CD14-positive monocyte (primary cell): ENCODE data around the gene PRSS23. TPM values are rescaled to one million over a fixed set of nuclear protein-coding genes. Genes with fewer than 3 reads are reported as not detected.

Source experiments
- DNase-seq, 3 donors: peaks; one replicate each; pipeline ENCODE4 v3.0.0-alpha.2; 2011 to 2022
- H2AFZ ChIP-seq: 2 replicates; pipeline ENCODE4 v1.6.0; 2012; ENCODE audit warnings: mild to moderate bottlenecking, low read depth, low read length, inconsistent platforms; ENCODE audit not compliant: insufficient read depth, poor library complexity, severe bottlenecking
- H3K27ac ChIP-seq, 2 donors: 1 replicate in 1 of 2; 2 replicates in 1 of 2; pipeline ENCODE4 v1.5.1; 2012 to 2013; ENCODE audit warnings: low read length in 2 of 2, control low read depth in 1 of 2, inconsistent platforms in 1 of 2, low read depth in 1 of 2, mild to moderate bottlenecking in 1 of 2
- H3K27me3 ChIP-seq, 2 donors: one replicate each; pipeline versions ENCODE4 v1.6.0 to v1.6.1; 2011 to 2013; ENCODE audit warnings: low read length in 2 of 2; ENCODE audit not compliant: control insufficient read depth in 2 of 2, insufficient read depth in 2 of 2
- H3K36me3 ChIP-seq, 2 donors: replicated peaks in 1 of 2; 1 replicate in 1 of 2; 2 replicates in 1 of 2; pipeline versions ENCODE4 v1.5.1 to v1.6.1; 2012 to 2013; ENCODE audit warnings: low read length in 2 of 2, control low read depth in 1 of 2, inconsistent platforms in 1 of 2, mild to moderate bottlenecking in 1 of 2; ENCODE audit not compliant: insufficient read depth in 2 of 2, control insufficient read depth in 1 of 2
- H3K4me1 ChIP-seq, 2 donors: 1 replicate in 1 of 2; 2 replicates in 1 of 2; pipeline versions ENCODE4 v1.5.1 to v1.6.1; 2012 to 2013; ENCODE audit warnings: low read length in 2 of 2, control low read depth in 1 of 2, inconsistent platforms in 1 of 2, mild to moderate bottlenecking in 1 of 2, moderate library complexity in 1 of 2; ENCODE audit not compliant: insufficient read depth in 2 of 2, control insufficient read depth in 1 of 2
- H3K4me2 ChIP-seq: replicated peaks from 2 replicates; pipeline ENCODE3; 2012; ENCODE audit warnings: low read length, moderate library complexity, mild to moderate bottlenecking; ENCODE audit not compliant: poor library complexity, severe bottlenecking; ENCODE audit errors: extremely low read depth
- H3K4me3 ChIP-seq, 3 experiments: fragments of 200-600 bp in 1 of 3; sonication (generic) in 1 of 3; replicated peaks in 1 of 3; 1 replicate in 2 of 3; 2 replicates in 1 of 3; pipeline ENCODE4 v1.5.1; 2011 to 2013; ENCODE audit warnings: low read length in 3 of 3, mild to moderate bottlenecking in 3 of 3, control low read depth in 2 of 3, low read depth in 2 of 3, inconsistent platforms in 1 of 3, moderate library complexity in 1 of 3
- H3K79me2 ChIP-seq: 2 replicates; pipeline ENCODE4 v1.6.0; 2012; ENCODE audit warnings: mild to moderate bottlenecking, control low read depth, inconsistent platforms, low read length, moderate library complexity; ENCODE audit not compliant: insufficient read depth
- H3K9ac ChIP-seq: 2 replicates; pipeline ENCODE4 v1.6.0; 2017; ENCODE audit warnings: low read length, mild to moderate bottlenecking; ENCODE audit not compliant: insufficient read depth, poor library complexity, severe bottlenecking
- H3K9me3 ChIP-seq, 2 donors: replicated peaks in 1 of 2; 1 replicate in 1 of 2; 2 replicates in 1 of 2; pipeline versions ENCODE4 v1.5.1 to v1.6.1; 2012 to 2013; ENCODE audit warnings: low read length in 2 of 2, control low read depth in 1 of 2; ENCODE audit not compliant: control insufficient read depth in 1 of 2, insufficient read depth in 1 of 2
- H4K20me1 ChIP-seq: 2 replicates; pipeline ENCODE4 v1.6.0; 2012; ENCODE audit warnings: mild to moderate bottlenecking, low read length, control low read depth, moderate library complexity; ENCODE audit not compliant: insufficient read depth
- H3K27ac Mint-ChIP-seq, 7 donors: one replicate each; pipeline ENCODE4 v1.8.0; 2020; ENCODE audit warnings: mild to moderate bottlenecking in 7 of 7, mixed read lengths in 7 of 7, moderate library complexity in 6 of 7, inconsistent platforms in 2 of 7
- H3K27me3 Mint-ChIP-seq, 3 donors: one replicate each; pipeline ENCODE4 v1.8.0; 2021 to 2022; ENCODE audit warnings: low read depth in 3 of 3, mild to moderate bottlenecking in 3 of 3, mixed read lengths in 3 of 3, moderate library complexity in 3 of 3, inconsistent platforms in 1 of 3
- H3K36me3 Mint-ChIP-seq, 2 donors: one replicate each; pipeline ENCODE4 v1.8.0; 2020; ENCODE audit warnings: mixed read lengths in 2 of 2, inconsistent platforms in 1 of 2, mild to moderate bottlenecking in 1 of 2
- H3K4me1 Mint-ChIP-seq: one replicate; pipeline ENCODE4 v1.8.0; 2020; ENCODE audit warnings: mild to moderate bottlenecking, mixed read lengths
- H3K4me3 Mint-ChIP-seq, 2 donors: one replicate each; pipeline ENCODE4 v1.8.0; 2020; ENCODE audit warnings: mild to moderate bottlenecking in 2 of 2, mixed read lengths in 2 of 2, moderate library complexity in 1 of 2
- H3K9me3 Mint-ChIP-seq, 7 donors: one replicate each; pipeline ENCODE4 v1.8.0; 2020 to 2022; ENCODE audit warnings: mixed read lengths in 7 of 7, mild to moderate bottlenecking in 6 of 7, moderate library complexity in 6 of 7, inconsistent platforms in 2 of 7
- WGBS: methylation state at CpG from one replicate; pipeline ENCODE4 v1.1.5; 2013; ENCODE audit warnings: missing lambda C conversion rate; ENCODE audit not compliant: insufficient coverage; 5-methylcytosine and 5-hydroxymethylcytosine counted together
- intact Hi-C, 2 donors: fragments of 100-400 bp; cut with micrococcal nuclease; formaldehyde crosslinking; loops; one replicate each; pipeline versions ENCODE4 v1.15.0 to v1.15.1; 2023
- polyA plus RNA-seq, 3 donors: library from polyadenylated mRNA; depleted of rRNA in 1 of 3; unstranded in 2 of 3; stranded (reverse) in 1 of 3; fragments of 300-500 nt in 2 of 3; fragments of >200 nt in 1 of 3; fragmentation: Illumina TruSeq in 2 of 3; gene quantifications; 1 replicate in 2 of 3; 2 replicates in 1 of 3; pipeline ENCODE4 v1.2.3, GENCODE V29; 2012 to 2021
- TF ChIP-seq, protein P1 (sequence below): fragments of 200-600 bp; IDR thresholded peaks from one replicate; pipeline ENCODE4 v1.8.0; 2022; ENCODE audit warnings: antibody characterized with exemption, mild to moderate bottlenecking

PRSS23 gene
- polyA plus RNA-seq, 3 donors = 0.08 to 0.19 TPM; not detected in 1

- Histone ChIP-seq H3K27me3 (no peaks in the 10 kb centered on the region), H3K36me3 (no peaks in the 10 kb centered on the region), H3K4me2 (no peak overlapping the region), H4K20me1 (no peaks in the 10 kb centered on the region), H3K4me3 (no peak overlapping the region), H3K27ac (no peak overlapping the region), H3K79me2 (no peaks in the 10 kb centered on the region), H3K9ac (no peak overlapping the region), H3K4me1 (no peaks in the 10 kb centered on the region), H2AFZ (no peak overlapping the region), H3K9me3 (no peaks in the 10 kb centered on the region)
- Mint-ChIP-seq H3K4me3 (no peak overlapping the region), H3K4me1 (no peaks in the 10 kb centered on the region), H3K36me3 (no peaks in the 10 kb centered on the region), H3K27ac (no peak overlapping the region), H3K9me3 (peaks cover 0 to under 1% (median 0%) of the 10 kb centered on the region in 7 donors), H3K27me3 (no peaks in the 10 kb centered on the region)
- 90% methylated on average over 3 of the region's 4 CpGs for WGBS
- TF ChIP-seq, protein P1, sequence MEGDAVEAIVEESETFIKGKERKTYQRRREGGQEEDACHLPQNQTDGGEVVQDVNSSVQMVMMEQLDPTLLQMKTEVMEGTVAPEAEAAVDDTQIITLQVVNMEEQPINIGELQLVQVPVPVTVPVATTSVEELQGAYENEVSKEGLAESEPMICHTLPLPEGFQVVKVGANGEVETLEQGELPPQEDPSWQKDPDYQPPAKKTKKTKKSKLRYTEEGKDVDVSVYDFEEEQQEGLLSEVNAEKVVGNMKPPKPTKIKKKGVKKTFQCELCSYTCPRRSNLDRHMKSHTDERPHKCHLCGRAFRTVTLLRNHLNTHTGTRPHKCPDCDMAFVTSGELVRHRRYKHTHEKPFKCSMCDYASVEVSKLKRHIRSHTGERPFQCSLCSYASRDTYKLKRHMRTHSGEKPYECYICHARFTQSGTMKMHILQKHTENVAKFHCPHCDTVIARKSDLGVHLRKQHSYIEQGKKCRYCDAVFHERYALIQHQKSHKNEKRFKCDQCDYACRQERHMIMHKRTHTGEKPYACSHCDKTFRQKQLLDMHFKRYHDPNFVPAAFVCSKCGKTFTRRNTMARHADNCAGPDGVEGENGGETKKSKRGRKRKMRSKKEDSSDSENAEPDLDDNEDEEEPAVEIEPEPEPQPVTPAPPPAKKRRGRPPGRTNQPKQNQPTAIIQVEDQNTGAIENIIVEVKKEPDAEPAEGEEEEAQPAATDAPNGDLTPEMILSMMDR = no peak
- intact Hi-C loops = no loop called here
- no peak for DNase-seq
Measured at GRCh38 chr11:86765203-86765602, 35.1 kb upstream of the PRSS23 start.

DNA sequence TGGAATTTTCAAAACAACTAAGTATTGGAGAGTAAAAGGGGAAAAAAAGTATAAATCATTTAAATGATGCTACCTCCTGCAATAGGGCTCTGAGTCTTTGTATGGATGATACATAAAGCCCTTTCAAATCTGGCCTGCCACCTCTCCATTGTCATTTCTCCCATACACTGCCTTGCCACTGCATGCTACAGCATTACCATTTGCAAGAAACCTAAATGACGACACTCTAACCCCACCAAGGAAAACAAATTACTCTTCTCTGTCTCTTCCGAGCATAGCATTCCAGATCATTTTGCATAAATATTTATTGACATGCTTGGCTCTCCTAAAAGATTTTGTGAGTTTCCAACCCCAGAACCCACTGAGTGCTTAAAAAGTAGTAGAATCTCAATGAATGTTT lies 34.5 kb upstream of the PRSS23 start:
- Histone ChIP-seq H3K4me3 (no peak overlapping the region), H3K4me1 (no peaks in the 10 kb centered on the region), H3K27ac (no peak overlapping the region), H4K20me1 (no peaks in the 10 kb centered on the region), H2AFZ (no peak overlapping the region), H3K9me3 (no peaks in the 10 kb centered on the region), H3K79me2 (no peaks in the 10 kb centered on the region), H3K9ac (no peak overlapping the region), H3K4me2 (no peak overlapping the region), H3K27me3 (no peaks in the 10 kb centered on the region), H3K36me3 (no peaks in the 10 kb centered on the region)
- no peak overlapping the region for H3K4me3 Mint-ChIP-seq
- TF ChIP-seq, protein P1 = no peak
- peaks cover 0 to 2% (median 0%) of the 10 kb centered on the region in 3 donors for H3K27me3 Mint-ChIP-seq
- no CpG with 5 or more reads among the region's 2 CpGs for WGBS
- no peaks in the 10 kb centered on the region for H3K4me1 Mint-ChIP-seq
- intact Hi-C loops = no loop called here
- no peak overlapping the region for H3K27ac Mint-ChIP-seq
- DNase-seq = no peak
- no peaks in the 10 kb centered on the region for H3K36me3 Mint-ChIP-seq
- peaks cover 0 to 5% (median 0%) of the 10 kb centered on the region in 7 donors for H3K9me3 Mint-ChIP-seq
